NCI-H1417 treated with DMSO at 0.1 percent for 48 hours (cell line): ENCODE results near the gene KIF7.

Source experiments
- DNase-seq: peaks from one replicate; lab custom pipeline; 2025; lab: John Stamatoyannopoulos, UW

The KIF7 gene

DNA sequence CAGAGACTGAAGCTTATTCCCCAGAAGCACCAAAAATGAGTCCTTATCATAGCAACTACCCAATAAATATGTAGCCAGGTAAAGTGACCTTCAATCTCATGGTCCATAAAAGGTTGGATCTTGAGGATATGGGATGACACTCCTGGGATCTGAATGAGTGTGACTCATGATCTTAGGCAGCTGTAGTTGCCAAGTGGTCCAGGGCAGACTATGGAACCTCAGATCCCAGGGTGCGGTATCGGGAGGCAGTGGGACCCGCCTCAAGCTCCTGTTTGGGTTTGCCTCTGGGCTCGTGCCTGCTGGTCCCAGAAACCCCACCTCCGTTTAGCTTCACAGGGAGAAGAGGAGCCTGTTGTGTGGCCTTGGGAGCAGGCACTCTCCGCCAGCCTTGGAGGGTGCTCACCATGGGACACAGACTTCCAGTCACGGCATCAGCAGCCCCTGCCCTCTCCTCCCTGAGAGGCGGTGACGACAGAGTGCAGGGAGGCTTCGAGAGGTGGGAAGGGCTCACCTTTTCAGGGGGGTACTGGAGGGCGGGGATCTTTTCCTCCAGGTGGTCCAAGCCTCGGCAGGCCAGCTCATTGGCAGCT, 15.8 kb upstream of the KIF7 start:
- no peak for DNase-seq

DNA sequence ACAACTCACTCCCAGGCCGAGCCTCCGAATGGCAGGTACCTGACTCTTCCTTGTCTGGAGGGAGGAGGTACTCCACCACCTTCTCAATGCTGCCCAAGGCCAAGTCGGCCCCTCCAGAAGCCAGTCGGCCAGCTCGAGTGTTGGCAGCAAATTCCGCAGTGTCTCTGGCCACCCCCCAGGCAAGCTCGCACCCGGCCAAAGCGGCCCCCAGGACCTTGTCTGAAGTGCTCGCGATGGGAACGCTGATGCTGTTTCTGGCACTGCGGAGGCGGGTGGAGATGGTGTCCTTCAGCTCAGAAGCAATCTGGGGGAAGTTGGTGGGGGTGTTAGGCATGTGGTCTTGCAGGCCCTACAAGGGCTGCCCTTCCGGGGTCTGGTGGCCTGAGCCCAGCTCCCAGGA, 14.7 kb upstream of the KIF7 start:
- no peak for DNase-seq

DNA sequence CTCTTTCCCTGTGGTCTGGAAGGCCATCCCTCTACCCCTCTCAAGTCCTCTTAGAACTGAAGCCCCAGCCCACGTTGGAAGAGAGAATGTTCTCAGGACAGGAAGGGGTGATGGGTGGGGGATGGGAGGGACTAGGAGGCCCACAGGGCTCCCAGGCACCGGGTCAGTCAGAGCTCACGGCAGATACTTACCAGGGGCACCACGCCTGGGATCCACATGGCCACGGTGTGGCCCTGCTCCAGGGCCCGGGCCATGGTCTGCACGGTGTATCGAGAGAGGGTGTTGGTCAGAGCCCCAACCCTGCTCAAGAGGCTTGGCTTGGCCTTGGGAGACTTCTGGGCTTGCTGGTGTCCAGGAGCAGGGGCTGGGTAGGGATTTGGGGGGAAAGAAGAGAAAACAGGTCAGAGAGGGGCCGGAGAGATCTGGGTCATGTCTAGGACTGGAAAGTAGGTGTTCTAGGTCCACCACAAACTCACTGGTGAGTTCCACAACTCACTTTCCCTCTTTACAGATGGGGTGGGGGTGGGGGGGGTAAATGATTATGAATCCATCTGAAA, 14.1 kb upstream of the KIF7 start:
- DNase-seq = no peak

DNA sequence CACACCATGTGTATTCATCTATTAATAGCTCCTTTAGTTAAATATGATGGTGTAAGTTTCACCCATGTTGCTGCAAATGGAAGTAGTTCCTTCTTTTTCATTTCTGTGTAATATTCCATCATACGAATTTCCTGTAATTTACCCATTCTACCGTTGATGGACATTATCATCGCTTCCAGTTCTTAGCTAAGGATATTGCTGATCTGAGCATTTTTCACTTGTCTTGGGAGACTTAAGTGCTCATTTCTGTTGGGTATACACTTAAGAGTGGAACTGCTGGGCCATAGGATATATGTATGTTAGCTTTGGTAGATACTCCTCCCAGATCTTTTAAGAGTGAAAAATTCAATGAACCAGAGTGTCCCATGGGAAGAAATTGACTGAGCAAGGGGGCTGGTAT, 12.9 kb upstream of the KIF7 start:
- DNase-seq = no peak

DNA sequence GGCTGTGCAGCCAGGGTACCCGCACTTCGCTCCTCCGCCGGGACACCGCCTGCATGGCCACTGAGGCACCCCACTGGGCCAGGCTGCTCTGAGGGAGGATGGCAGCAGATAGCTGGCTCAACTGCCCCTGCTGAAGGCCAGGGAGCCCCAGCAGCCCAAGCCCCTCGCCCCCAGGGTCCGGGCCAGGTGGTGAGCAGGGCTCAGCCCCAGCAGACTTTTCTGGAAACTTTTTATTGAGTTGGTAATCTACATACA, 12.4 kb upstream of the KIF7 start:
- DNase-seq = no peak

DNA sequence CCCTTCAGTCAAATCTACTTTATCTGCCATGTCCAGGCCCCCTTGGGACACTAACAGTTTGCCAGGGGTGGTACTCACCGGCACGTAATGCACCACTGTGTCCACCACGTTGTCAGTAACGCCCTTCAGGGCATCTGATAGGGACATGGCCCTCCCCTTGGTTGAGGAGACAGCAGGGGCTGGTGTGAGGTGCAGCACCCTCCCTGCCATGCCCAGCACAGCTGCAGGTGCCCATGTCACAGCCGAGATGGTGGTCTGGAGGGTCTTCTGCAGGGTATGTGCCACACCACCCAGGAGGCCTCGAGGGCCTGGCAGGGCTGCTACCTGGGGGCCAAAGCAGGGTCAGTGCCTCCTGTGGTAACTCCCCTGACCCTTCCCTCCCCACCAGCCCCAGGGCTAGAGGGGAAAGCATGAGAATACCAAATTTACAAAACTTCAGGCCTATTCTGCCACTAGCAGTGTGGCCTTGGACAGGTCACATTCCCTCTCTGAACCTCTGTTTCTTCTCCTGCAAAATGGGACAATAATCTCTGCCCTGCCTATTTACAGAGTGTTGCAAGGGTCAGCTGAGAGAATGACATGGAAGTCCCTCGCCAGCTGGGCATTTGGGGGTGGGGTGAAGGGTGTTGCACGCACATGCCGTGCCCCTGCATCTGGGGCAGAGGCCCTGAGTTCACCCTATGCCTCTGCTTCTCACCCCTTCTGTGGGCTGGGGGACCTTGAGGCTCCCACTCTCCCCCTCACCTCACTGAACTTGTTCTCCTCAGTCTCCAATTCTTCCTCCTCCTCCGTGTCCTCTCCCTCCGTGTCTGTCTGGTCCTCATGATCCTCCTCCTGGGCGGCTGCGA, 11.8 kb upstream of the KIF7 start:
- no peak for DNase-seq

DNA sequence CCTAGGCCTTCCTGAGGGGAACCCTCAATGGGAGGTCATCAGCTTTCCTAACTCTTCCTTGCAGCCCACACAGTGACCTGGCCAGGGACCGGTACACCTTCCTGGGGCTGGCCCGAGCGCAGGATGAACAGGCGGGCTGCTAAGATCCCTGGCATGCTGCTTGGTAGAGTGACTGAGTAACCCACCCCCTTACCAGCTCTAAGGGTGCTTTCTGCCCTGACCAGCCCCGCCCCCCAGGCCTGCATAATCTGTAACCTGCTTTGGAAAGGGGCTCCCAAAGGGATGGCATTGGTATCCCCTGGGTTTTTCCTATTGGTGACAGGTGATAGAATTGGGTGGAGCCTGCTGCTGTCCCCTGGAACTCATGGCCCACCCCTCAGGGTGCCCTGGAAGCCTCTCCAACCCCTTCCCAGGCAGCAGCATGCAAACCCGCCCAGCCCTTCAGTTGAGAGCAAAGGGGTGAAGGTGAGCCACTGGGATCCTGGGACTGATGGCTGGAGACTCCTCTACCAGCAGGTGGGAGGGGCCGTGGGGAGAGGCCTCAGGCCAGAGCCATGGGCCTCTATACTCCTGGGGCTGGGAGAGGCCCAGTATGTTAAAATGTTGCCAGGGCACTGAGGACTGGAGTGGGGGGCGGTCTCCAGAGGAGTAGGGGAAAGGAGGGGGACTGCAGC, 11.1 kb upstream of the KIF7 start:
- no peak for DNase-seq

DNA sequence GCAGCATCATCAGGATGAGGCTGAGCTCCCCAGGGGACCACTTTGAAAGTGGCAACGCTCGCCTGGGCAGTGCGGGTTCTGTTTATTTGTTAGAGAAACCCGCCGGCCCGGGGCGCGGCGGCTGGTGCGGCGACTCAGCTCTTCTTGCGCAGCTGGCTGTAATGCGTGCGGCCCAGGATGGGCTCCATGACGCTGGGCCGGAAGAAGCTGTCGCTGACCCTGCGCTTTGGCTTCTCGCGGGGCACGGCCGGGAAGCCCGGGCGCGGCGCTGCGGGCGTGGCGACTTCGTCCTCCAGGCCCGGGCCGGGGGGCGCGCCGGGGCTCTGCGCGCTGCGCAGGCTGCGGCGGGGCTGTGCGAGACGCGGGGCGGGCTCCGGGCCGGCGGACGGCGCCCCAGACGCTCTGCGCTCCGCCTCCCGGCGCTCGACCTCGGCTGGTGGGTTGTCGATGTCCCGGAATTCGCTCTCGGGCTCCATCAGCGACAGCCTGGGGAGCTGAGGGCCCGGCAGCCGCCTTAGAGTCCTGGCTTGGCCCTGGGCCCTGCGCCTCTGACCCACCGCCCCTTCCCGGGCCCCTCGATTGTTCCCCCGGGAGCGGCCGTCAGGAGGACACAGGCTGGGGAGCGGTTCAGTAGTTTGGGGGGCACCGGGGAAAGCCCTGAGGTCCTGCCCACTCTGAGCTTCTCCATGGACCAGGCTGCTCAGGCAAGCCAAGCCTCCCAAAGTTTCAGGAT, 10.3 kb upstream of the KIF7 start:
- DNase-seq = no peak

DNA sequence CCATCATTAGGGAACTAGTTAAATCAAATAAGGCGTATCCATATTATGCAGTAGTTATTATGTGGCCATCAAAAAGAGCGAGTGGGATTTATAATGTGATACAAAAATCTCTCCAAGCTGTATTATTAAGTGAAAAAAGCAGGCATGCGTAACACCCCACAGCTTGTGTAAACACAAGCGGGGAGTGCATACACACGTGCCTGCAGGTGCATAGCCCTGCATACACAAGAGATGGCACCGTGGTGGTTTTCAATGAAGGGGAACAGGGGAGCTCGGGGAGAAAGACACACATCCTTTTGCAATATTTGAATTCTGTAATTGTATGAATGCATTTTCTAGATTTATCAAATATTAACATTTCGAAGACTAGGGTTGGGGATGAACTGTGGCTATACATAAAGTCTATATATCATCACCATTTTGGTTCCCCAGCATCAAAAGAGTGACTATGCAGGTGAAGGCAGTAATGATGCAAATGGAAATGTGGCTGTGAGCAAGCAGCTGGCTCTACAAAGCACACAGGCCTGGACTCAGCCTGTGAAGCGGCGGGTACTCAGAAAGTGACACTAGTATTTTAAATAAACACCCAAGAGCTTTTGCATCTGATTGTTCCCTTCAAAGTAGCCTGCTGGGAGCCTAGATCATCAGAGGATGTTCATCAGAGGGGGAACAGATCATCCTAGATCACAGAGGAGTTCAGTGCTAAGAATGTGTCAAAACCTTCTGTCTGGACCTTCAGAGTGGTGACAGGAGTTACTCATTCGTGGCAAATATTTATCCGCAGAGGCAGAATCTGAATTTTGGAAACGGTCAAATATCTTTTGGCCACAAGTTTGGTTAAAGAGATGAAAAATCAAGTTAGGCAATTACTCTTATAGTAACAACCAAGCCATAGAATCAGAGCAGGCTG, 9.4 kb upstream of the KIF7 start:
- no peak for DNase-seq

DNA sequence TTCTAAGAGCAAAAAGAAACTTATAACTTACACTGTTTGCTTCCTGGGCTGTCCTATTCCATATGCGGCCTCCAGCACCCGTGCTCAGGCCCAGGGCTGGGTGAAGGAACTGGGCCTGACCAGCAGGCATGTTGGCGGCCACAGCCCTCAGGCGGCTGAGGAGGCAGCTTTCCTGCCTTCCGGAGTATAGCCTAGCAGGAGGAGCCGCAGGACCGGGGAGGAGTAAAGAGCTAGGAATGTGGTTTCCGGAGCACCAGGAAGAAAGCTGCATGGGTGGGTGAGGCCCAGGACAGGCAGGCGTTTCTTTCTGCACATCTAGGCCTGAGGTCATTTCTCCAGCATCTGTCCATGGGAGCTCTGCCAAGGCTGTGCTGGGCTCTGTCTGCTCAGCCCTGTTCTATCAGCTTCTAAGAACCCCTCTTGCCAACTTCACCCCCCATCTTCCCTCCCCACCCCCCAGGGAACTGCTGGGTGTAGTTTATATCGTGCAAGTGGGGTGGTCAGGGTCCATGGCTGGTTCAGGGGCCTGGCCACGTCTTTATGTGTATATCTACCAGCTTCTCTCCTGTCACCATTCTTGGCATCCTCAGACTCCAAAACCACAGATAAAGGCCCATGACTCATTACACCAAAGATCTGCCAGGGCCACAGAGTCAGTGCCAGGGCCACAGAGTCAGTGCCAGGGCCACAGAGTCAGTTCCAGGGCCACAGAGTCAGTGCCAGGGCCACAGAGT, 7.8 kb upstream of the KIF7 start:
- DNase-seq = no peak

DNA sequence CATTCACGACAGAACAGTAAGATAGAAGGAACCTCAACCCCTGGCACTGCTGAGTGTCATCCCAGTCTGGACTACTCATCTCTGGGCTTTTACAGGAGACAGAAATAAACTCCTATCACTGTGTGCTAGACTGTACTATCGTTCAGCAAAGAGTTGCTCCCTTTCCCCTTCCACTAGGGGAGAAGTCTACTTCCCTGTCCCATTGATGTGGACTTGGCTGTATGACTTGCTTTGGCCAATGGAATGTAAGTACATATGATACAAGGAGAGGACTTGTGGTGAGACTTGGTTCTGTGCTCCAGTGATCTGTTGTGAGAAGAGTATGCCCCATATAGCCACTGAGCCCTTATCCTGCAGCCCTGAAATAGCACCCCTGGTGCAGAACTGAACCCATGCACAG, 5.3 kb upstream of the KIF7 start:
- no peak for DNase-seq

DNA sequence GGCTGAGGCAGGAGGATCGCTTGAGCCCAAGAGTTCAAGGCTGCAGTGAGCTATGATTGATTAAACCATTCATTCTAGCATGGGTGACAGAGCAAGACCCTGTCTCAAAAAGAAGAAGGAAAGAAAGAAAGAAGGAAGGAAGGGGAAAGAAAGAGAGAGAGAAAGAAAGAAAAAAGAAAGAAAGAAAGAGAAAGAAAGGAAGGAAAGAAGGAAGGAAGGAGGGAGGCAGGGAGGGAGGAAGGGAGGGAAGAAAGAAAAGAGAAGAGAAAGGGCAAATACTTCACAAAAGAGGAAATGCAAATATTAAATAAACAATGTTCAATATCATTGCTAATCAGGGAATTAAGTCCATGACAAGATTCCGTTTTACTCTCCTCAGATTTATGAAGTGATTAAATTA, 4.0 kb upstream of the KIF7 start:
- DNase-seq = no peak

DNA sequence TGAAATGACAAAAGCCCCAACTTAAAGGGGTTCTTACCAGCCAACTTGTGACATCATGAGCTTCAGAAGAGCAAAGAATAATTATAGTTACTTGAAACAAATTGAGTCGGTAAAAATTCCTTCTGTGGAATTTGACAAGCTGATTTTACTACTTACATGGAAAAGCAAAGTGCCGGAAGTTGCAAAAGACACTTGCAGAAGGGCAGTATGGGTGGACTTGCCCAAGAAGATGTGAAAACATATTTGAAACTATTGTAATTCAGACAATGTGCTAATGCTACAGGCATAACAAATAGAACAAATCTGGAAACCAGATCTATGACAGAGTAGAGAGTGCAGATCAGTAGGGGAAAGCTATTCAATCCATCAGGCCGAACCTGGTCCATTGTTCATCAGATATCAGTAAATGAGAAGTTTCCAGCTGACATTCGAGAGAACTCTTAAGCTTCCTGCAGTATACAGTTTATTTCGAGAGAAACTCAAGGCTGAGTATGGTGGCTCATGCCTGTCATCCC, 2.5 kb upstream of the KIF7 start:
- no peak for DNase-seq

DNA sequence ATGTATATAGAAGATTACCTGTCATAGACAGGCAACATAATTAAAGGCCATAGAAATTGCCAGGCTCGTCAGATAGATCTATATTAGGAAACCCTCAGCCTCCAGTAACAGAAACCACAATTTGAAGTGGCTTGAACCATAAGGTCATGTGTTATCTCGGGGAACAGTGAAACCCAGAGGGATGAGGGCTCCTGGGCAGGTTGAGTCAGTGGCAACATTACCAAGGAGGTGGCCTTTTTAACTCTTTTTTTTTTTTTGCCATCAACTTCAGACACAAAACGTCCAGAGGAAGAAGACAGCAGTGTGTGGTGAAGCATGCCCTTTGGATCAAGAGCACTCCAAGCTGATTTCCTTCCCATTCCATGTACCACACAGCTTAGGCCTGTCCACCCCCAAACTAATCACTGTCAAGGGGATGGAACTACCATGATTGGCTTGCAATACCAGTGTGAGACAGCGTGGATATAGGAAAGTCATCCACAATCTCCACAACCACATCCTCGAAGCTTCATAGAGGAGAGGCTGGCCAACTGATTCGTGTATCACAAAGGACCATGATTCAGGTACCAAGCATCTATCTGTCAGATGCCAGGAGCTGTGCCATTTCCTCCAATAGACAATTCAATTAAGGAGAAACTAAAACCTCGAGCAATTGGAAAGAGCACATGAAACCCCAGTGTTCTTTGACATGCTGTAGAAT, 999 bp upstream of the KIF7 start:
- no peak for DNase-seq

DNA sequence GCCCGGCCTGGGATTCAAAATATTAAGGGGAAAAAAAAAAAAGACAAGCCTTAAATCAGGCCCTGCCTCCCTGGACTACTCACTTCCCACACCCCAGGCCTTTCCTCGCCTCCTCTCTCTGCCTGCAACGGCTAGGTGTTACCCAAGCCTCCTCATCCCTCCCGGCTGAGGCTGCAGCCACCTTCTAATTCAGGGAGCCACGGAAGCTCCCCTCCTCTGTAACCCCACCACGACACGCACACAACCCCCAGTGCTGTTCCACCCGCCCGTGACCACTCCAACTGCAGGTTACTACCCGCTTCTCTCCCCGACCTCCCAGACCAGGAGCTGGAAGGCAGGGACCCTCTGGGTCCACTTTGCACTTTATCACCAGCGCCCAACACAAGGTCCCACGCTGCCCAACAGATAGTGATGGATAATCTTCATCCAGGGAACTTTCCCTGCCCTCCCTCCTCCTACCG, 936 bp downstream of the KIF7 start:
- DNase-seq = no peak

DNA sequence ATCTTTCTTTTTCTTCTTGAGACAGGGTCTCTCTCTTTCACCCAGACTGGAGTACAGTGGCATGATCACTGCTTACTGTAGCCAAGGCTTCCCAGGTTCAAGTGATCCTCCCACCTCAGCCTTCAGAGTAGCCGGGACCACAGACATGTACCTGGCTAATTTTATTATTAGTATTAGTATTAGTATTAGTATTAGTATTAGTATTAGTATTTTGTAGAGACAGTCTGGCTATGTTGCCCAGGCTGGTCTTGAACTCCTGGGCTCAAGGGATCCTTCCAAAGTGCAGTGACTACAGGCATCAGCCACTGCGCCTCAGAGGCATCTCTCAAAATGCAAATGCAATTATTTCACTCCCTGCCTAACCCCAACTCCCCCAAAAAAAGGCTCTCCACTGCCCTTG, 1.7 kb downstream of the KIF7 start:
- DNase-seq = no peak

DNA sequence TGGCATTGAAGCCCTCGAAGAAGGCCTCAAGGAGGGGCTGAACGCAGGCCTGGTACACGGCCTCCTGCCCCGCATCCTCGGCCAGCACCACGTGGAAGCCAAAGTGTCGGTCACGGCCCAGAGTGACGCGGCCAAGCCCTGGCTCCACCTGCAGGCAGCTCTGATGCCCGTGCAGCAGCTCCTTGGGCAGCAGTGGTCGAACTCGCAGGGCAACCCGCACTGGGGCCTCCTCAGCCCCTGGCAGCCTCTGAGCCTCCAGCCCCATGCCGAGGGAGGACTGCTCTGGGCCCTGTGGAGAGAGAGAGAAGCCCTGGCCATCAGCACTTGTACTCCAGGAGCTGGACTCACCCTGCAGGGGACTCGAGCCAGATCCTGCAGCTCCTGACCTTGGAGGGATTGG, 2.6 kb downstream of the KIF7 start:
- DNase-seq = no peak

DNA sequence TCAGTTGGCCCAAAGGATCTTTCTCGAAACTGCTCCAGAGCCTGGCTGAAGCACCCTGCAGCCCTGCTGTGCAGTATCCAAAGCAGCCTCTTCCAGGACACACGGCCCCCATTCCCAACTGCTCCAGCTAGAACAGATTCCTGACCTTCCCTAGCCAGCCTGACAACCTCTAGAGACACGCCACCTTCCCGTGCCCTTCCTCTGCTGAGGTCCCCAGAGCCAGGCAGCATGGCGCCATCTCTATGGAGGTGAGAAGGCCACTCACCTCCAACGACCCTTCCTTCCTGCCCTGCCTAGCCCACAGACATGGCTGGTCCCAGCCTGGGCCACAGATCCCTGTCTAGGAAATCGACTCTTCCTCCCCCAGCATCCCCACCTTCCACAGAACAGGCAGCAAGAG, 3.1 kb downstream of the KIF7 start:
- no peak for DNase-seq

DNA sequence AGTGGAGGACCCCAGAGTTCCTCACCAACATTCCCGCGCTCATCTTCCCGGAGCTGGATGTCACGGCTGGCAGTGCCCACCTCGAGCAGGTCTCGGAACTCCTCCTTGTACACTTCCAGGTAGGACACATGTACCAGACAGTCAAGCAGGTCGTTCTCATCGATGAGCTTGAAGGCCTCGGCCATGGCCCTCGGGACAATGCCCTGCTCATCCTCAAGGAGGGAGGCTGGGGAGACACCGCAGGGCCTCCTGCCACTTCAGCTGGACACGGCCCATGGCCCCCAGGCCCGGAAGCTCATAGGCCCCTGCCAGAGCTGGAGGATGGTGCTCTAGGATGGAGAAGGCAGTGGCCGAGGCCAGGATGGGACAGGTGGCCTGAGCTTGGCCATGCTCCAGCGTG, 5.6 kb downstream of the KIF7 start:
- no peak for DNase-seq

DNA sequence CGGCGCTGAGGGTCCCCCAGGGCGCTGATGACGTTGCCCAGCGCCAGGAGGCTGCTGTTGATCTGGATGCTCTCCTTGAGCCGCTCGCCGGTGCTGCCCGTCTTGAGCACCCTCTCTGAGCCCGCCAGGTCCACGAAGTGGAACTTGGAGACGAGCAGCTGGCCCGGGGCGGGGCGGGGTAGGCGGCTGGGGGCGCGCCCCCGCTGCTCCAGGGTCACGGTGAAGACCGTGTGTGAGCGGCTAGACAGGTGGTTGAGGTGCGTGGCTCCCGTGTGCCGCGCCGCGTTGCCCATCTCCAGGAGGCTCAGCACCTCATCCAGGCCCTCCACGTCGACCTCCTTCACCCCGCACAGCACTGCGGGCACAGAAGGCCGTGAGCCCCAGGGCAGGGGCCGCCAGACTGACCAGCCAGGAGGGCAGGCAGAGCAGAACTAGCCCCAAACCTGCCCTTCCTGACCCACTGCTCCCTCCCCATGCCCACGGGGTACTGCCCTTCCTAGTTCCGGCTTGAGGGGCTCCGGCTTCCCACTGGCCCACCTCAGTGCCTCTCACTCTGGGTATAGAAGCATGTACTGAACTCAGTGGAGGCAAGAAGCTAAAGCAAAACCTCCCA, 6.1 kb downstream of the KIF7 start:
- DNase-seq = no peak
